GM18505 (cell line): ENCODE results near the gene PALB2.
"Not testable (repeated sequence)": the region's sequence is repeated elsewhere in the genome, so short reads cannot be mapped to it uniquely, and the experiment has no call there.

Experiments
- ATAC-seq: cut with Tn5 transposase; IDR thresholded peaks from one replicate; pipeline ENCODE4 v1.9.1; 2021; ENCODE audit not compliant: unreplicated experiment
- POLR2A ChIP-seq: IDR thresholded peaks from 4 replicates; pipeline ENCODE4 v1.6.1; 2011; ENCODE audit warnings: borderline replicate concordance; ENCODE audit not compliant: insufficient read depth, insufficient read length; ENCODE audit errors: extremely low read depth

The PALB2 gene

GRCh38 chr16:23611936-23612335 is 29.2 kb downstream of the PALB2 start:
- no peak for ATAC-seq
- no peak for TF ChIP-seq POLR2A

DNA sequence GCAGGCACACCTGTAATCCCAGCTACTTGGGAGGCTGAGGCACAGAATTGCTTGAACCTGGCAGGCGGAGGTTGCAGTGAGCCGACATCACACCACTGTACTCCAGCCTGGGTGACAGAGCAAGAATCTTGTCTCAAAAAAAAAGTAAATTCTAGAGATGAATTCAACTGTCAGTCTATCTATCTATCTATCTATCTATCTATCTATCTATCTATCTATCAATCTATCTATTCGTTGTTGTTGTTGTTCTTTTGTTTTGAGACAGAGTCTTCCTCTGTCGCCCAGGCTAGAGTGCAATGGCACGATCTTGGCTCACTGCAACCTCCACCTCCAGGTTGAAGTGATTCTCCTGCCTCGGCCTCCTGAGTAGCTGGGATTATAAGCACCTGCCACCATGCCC is 30.2 kb downstream of the PALB2 start:
- ATAC-seq, result not testable (repeated sequence)

GRCh38 chr16:23609929-23610328 is 31.2 kb downstream of the PALB2 start:
- no peak for ATAC-seq

DNA sequence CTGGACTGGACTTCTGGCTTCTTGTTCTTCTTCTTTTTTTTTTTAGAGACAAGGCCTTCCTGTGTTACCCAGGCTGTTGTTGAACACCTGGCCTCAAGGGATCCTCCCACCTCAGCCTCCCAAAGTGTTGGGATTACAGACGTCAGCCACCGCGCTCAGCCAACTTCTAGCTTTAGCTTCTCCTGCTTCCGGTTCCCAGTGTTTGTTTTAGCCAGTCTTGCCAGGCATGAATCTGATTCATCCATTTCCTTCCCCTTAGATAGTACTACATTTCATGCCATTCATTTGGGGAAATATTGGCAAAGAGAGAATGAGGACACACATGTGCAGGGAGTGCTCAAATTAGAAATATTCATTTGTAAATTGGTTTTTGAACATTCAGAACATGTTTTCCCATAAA is 32.9 kb downstream of the PALB2 start:
- ATAC-seq, result no peak
- no peak for TF ChIP-seq POLR2A

More at GRCh38 chr16:23609929-23610328, 31.2 kb downstream of the PALB2 start:
- no peak for TF ChIP-seq POLR2A

DNA sequence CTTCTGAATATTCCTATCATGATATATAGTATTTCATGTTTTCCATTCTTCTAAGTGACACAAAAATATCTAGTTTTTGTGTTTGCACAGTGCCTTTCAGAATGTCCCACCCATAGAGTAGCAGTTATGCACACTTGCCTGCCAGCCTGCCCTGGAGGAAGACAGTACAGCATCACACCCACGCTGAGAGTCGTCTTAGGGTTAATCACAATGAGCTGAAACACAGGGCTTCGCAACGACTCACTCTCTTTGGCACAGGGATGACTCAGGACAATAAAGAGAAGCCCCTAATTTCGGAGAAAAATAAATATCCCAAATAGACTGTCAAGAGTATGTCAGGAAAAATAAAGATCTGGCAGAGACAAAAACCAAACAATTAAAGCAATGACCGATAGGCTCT is 33.4 kb downstream of the PALB2 start:
- no peak for TF ChIP-seq POLR2A

GRCh38 chr16:23597003-23597756 is 43.9 kb downstream of the PALB2 start:
- ATAC-seq, result no peak
- TF ChIP-seq POLR2A, result no peak

More for the DNA sequence above, 33.4 kb downstream of the PALB2 start:
- ATAC-seq, result no peak

GRCh38 chr16:23595951-23596720 is 45.0 kb downstream of the PALB2 start, which contains the start of gene NDUFAB1:
Gene NDUFAB1, minus strand, starts transcription at chr16:23596316. Its CDS starts 26 bp downstream, at chr16:23596290.
- peak; percentile 93 for ATAC-seq
- TF ChIP-seq POLR2A, result peak; percentile 84

DNA sequence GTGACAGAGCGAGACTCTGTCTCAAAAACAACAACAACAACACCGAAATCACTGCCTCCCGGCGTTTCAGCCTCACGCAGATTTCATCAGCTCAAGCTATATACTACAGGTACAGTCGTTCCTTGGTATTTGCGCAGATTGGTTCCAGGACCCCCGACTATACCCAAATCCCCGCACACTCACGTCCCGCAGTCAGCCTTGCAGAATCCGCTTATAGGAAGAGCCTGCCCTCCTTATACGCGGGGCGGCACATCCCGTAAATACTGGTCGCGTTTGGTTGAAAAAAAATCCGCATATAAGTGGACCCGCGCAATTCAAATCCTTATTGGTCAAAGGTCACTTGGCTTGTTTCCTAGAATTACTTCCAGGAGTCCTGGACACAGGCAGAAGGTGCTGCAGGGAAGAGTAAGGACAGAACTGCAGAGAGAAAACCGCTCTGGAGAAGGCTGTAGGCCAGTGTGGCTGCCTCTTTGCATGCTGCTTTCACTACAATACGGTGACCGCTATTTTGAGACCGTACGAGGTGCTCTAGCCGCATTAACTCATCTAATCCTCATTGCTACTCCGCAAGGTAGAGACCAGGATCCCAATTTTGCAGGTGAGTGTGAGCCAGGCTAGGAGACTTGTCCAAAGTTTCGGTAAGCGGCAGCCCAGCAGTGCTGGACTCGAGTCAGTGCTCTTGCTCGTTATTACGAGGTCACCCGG is 45.7 kb downstream of the PALB2 start:
- no peak for ATAC-seq
- no peak for TF ChIP-seq POLR2A

- ATAC-seq, result no peak
- TF ChIP-seq POLR2A, result no peak
Measured at GRCh38 chr16:23594186-23594585, 46.9 kb downstream of the PALB2 start.

DNA sequence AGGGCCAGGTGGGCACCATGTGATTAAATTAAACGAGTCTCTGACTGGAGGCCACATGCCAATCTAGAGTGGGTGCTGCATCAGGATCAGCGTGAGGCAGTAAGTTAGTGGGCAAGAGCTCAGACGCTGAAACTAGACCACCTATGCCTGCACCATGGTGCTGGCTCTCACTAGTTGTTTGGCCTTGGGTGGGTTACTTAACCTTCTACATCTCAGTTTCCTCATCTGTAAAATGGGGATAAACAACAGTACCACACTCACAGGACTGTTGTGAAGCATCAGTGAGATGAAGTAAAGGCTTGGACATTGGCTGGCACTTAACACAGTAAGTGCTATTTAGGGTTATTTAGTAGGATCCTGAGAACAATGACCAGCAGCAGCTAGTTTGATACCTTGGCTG is 50.9 kb downstream of the PALB2 start:
- no peak for TF ChIP-seq POLR2A
- ATAC-seq, result no peak

DNA sequence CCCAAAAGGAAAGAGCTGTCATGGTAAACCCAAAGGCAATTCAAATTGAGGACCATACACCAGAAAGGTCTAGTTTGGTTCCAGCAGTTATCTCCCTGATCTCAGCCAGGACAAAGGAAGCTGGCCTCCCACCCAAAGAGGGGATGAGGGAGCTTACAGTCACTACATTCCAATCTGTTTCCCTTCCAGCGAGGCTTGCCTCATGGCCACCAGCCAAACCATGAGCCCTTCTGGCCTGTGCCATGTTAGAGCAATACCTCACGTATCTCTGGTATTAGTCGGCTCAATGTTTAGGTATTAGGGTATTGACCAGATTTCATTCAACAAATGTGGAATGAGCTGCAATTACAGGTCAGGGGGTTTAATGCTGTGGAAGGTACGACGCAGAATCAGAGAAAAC is 53.4 kb downstream of the PALB2 start:
- TF ChIP-seq POLR2A, result no peak
- no peak for ATAC-seq

DNA sequence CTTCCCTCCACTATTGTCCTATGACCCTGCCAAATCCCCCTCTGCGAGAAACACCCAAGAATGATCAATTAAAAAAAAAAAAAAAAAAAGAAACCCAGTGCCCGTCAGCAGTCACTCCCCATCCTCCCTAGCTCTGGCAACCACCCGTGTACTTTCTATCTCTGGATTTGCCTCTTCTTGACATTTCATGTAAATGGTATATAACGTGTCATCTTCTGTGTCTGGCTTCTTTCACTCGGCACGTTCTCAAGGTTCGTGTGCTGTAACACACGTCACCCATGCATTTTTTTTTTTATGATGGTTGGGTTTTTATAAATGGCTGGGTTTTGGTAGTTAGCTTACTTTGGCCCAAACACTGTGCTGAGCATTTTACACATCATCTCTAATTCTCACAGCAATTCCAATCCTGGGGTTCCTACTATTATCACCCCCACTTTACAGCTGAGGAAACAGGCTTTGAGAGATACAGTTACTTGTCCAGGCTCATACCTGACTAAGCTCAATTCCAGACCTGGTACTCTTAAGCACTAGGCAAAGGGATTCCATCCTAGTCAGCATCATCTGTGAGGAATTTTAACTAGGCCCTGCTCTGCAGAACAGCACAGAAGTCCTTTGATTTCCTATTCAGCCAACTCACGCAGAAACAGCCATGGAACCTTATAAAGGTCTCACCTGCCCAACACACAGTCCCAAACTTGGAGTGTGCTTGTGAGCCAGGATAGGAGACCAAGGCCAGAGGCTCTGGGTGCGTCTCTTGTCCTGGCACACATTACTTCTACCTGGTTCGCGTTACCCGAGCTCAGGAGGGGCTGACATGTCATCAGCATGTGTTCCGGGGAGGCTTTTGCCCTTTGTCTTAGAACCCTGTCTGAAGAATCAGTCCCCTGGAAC is 56.7 kb downstream of the PALB2 start:
- ATAC-seq, result no peak
- no peak for TF ChIP-seq POLR2A

GRCh38 chr16:23583271-23583670 is 57.8 kb downstream of the PALB2 start:
- ATAC-seq, result not testable (repeated sequence)
